Measurements from ENCODE around the gene ATP9B.

GRCh38 chr18:79413426-79413825, 344.2 kb downstream of the ATP9B start:
- TF ChIP-seq POLR2A (IDR thresholded peaks at IDR 0.05; ENCODE audit: low read length) (no peak), GATA1 (IDR thresholded peaks at IDR 0.05; ENCODE audit: low read depth, low read length) (no peak)
